NCI-H2029 (cell line): ENCODE data around the gene ENOX2.

Experiments used
- DNase-seq: peaks from one replicate; lab custom pipeline; 2025; lab: John Stamatoyannopoulos, UW

The ENOX2 gene

GRCh38 chrX:130879869-130880268 lies 23.1 kb downstream of the ENOX2 start:
- no peak for DNase-seq

- no peak for DNase-seq
These were observed 24.4 kb downstream of the ENOX2 start for GRCh38 chrX:130878350-130879341.

GRCh38 chrX:130877892-130878341 lies 25.1 kb downstream of the ENOX2 start:
- DNase-seq, result no peak

GRCh38 chrX:130876226-130876625 lies 26.8 kb downstream of the ENOX2 start:
- no peak for DNase-seq

- no peak for DNase-seq
These were observed 28.3 kb downstream of the ENOX2 start for GRCh38 chrX:130874751-130875150.

GRCh38 chrX:130869239-130869638 lies 33.8 kb downstream of the ENOX2 start:
- DNase-seq, result no peak

- no peak for DNase-seq
These were observed 41.5 kb downstream of the ENOX2 start for GRCh38 chrX:130861462-130861861.

GRCh38 chrX:130857207-130857606 lies 45.8 kb downstream of the ENOX2 start:
- no peak for DNase-seq

- no peak for DNase-seq
These were observed 51.4 kb downstream of the ENOX2 start for GRCh38 chrX:130851569-130851968.

- no peak for DNase-seq
These were observed 54.2 kb downstream of the ENOX2 start for GRCh38 chrX:130848763-130849162.

- DNase-seq, result no peak
These were observed 56.3 kb downstream of the ENOX2 start for GRCh38 chrX:130846746-130847145.

GRCh38 chrX:130841776-130842175 lies 61.2 kb downstream of the ENOX2 start:
- no peak for DNase-seq

GRCh38 chrX:130840345-130840744 lies 62.7 kb downstream of the ENOX2 start:
- DNase-seq, result no peak

- DNase-seq, result no peak
These were observed 66.6 kb downstream of the ENOX2 start for GRCh38 chrX:130836447-130836846.

- DNase-seq, result no peak
These were observed 68.2 kb downstream of the ENOX2 start for GRCh38 chrX:130834830-130835229.

- DNase-seq, result no peak
These were observed 68.9 kb downstream of the ENOX2 start for GRCh38 chrX:130834149-130834548.

GRCh38 chrX:130831347-130831722 lies 71.7 kb downstream of the ENOX2 start:
- no peak for DNase-seq

- no peak for DNase-seq
These were observed 72.2 kb downstream of the ENOX2 start for GRCh38 chrX:130830599-130831346.

- DNase-seq, result no peak
These were observed 73.2 kb downstream of the ENOX2 start for GRCh38 chrX:130829526-130830515.

- DNase-seq, result no peak
These were observed 74.4 kb downstream of the ENOX2 start for GRCh38 chrX:130828641-130829040.

- DNase-seq, result no peak
These were observed 75.4 kb downstream of the ENOX2 start for GRCh38 chrX:130827648-130828047.

- no peak for DNase-seq
These were observed 76.8 kb downstream of the ENOX2 start for GRCh38 chrX:130826249-130826648.
